Activated gamma-delta T cell (primary cell): ENCODE data around the gene RPTOR.
"Not testable (repeated sequence)": the region's sequence is repeated elsewhere in the genome, so short reads cannot be mapped to it uniquely, and the experiment has no call there.

ENCODE experiments used
- DNase-seq: peaks from one replicate; lab custom pipeline; 2025; lab: John Stamatoyannopoulos, UW
- total RNA-seq, 2 donors: gene quantifications; one replicate each; lab custom pipeline; 2026; lab: John Stamatoyannopoulos, UW

Gene RPTOR
- total RNA-seq, result 65.3 to 75.3 reads per million in 2 donors

- peak; percentile 82 for DNase-seq
These were observed at the start of gene RPTOR for GRCh38 chr17:80544655-80545498. Gene RPTOR (plus strand): TSS chr17:80544838. CDS start chr17:80545630, 792 bp downstream.

- no peak for DNase-seq
These were observed 46.9 kb upstream of the RPTOR start for GRCh38 chr17:80497726-80498241.

GRCh38 chr17:80498242-80498919, 46.3 kb upstream of the RPTOR start:
- DNase-seq, result no peak

GRCh38 chr17:80498920-80499410, 45.7 kb upstream of the RPTOR start:
- no peak for DNase-seq

GRCh38 chr17:80499560-80499959, 45.1 kb upstream of the RPTOR start:
- DNase-seq, result no peak

- DNase-seq, result no peak
These were observed 44.5 kb upstream of the RPTOR start for GRCh38 chr17:80499961-80500665.

- DNase-seq, result no peak
These were observed 42.7 kb upstream of the RPTOR start for GRCh38 chr17:80501741-80502577.

GRCh38 chr17:80502578-80502877, 42.1 kb upstream of the RPTOR start:
- DNase-seq, result no peak

GRCh38 chr17:80503031-80503430, 41.6 kb upstream of the RPTOR start:
- DNase-seq, result no peak

GRCh38 chr17:80503921-80504320, 40.7 kb upstream of the RPTOR start:
- no peak for DNase-seq

- no peak for DNase-seq
These were observed 39.8 kb upstream of the RPTOR start for GRCh38 chr17:80504686-80505413.

- DNase-seq, result not testable (repeated sequence)
These were observed 37.5 kb upstream of the RPTOR start for GRCh38 chr17:80507177-80507576.

GRCh38 chr17:80507965-80508364, 36.7 kb upstream of the RPTOR start:
- no peak for DNase-seq

- no peak for DNase-seq
These were observed 35.3 kb upstream of the RPTOR start for GRCh38 chr17:80509311-80509710.

GRCh38 chr17:80510132-80510531, 34.5 kb upstream of the RPTOR start:
- DNase-seq, result no peak

- DNase-seq, result no peak
These were observed 33.9 kb upstream of the RPTOR start for GRCh38 chr17:80510772-80511171.

- DNase-seq, result no peak
These were observed 33.1 kb upstream of the RPTOR start for GRCh38 chr17:80511222-80512180.

- no peak for DNase-seq
These were observed 32.4 kb upstream of the RPTOR start for GRCh38 chr17:80512233-80512632.

GRCh38 chr17:80513201-80513600, 31.4 kb upstream of the RPTOR start:
- no peak for DNase-seq

GRCh38 chr17:80513892-80514291, 30.7 kb upstream of the RPTOR start:
- no peak for DNase-seq
